Astrocyte (in vitro differentiated cells and primary cell): Measurements from ENCODE around the gene UBE2QL1. TPM values are rescaled to one million over a fixed set of nuclear protein-coding genes. Genes with fewer than 3 reads are reported as not detected.

Experiments
- DNase-seq: peaks from one replicate; pipeline ENCODE4 v3.0.0-alpha.2; 2010; ENCODE audit warnings: low read depth
- FAIRE-seq: peaks from 2 replicates; lab custom pipeline; 2011; peaks lifted over from hg19 to GRCh38; lab: Jason Lieb, UNC
- H2AFZ ChIP-seq: 2 replicates; pipeline ENCODE4 v1.6.0; 2012; ENCODE audit warnings: low read depth, low read length, inconsistent platforms
- H3K27ac ChIP-seq: 2 replicates; pipeline ENCODE4 v1.5.1; 2011; ENCODE audit warnings: low read depth, low read length, inconsistent platforms
- H3K27me3 ChIP-seq: 2 replicates; pipeline ENCODE4 v1.6.0; 2011; ENCODE audit warnings: low read length, inconsistent platforms; ENCODE audit not compliant: insufficient read depth
- H3K36me3 ChIP-seq: 2 replicates; pipeline ENCODE4 v1.5.1; 2011; ENCODE audit warnings: low read length, inconsistent platforms; ENCODE audit not compliant: insufficient read depth
- H3K4me1 ChIP-seq: 2 replicates; pipeline ENCODE4 v1.5.1; 2011; ENCODE audit warnings: low read length, inconsistent platforms; ENCODE audit not compliant: insufficient read depth
- H3K4me2 ChIP-seq: 2 replicates; pipeline ENCODE4 v1.6.0; 2012; ENCODE audit warnings: low read length, inconsistent platforms
- H3K4me3 ChIP-seq: 2 replicates; pipeline ENCODE4 v1.5.1; 2011; ENCODE audit warnings: low read depth, mild to moderate bottlenecking, low read length, inconsistent platforms; ENCODE audit not compliant: insufficient read depth
- H3K79me2 ChIP-seq: 2 replicates; pipeline ENCODE4 v1.6.0; 2012; ENCODE audit warnings: mild to moderate bottlenecking, low read length, inconsistent platforms; ENCODE audit not compliant: insufficient read depth
- H3K9ac ChIP-seq: 2 replicates; pipeline ENCODE4 v1.6.0; 2012; ENCODE audit warnings: mild to moderate bottlenecking, low read length, inconsistent platforms
- H3K9me3 ChIP-seq: 2 replicates; pipeline ENCODE4 v1.5.1; 2012; ENCODE audit warnings: low read depth, mild to moderate bottlenecking, low read length, inconsistent platforms; ENCODE audit not compliant: insufficient read depth
- H4K20me1 ChIP-seq: 2 replicates; pipeline ENCODE4 v1.6.0; 2012; ENCODE audit warnings: low read length, inconsistent platforms; ENCODE audit not compliant: insufficient read depth
- H3K27ac Mint-ChIP-seq: one replicate; pipeline ENCODE4 v1.8.0; 2021; ENCODE audit warnings: mild to moderate bottlenecking, mixed read lengths; ENCODE audit not compliant: unreplicated experiment
- H3K27me3 Mint-ChIP-seq: one replicate; pipeline ENCODE4 v1.8.0; 2021; ENCODE audit warnings: low read depth, mixed read lengths; ENCODE audit not compliant: unreplicated experiment
- H3K36me3 Mint-ChIP-seq: one replicate; pipeline ENCODE4 v1.8.0; 2021; ENCODE audit warnings: low read depth, mixed read lengths; ENCODE audit not compliant: unreplicated experiment
- H3K4me1 Mint-ChIP-seq: one replicate; pipeline ENCODE4 v1.8.0; 2021; ENCODE audit warnings: low read depth, mixed read lengths; ENCODE audit not compliant: unreplicated experiment
- H3K4me3 Mint-ChIP-seq: one replicate; pipeline ENCODE4 v1.8.0; 2021; ENCODE audit warnings: mild to moderate bottlenecking, moderate library complexity, mixed read lengths; ENCODE audit not compliant: unreplicated experiment
- H3K9me3 Mint-ChIP-seq: one replicate; pipeline ENCODE4 v1.8.0; 2021; ENCODE audit warnings: mild to moderate bottlenecking, mixed read lengths; ENCODE audit not compliant: unreplicated experiment
- CTCF ChIP-seq: IDR thresholded peaks from 2 replicates; pipeline ENCODE4 v1.5.1; 2011; ENCODE audit warnings: low read depth, mild to moderate bottlenecking, inconsistent platforms, low read length, moderate library complexity; ENCODE audit not compliant: insufficient read depth
- EZH2 ChIP-seq: IDR thresholded peaks from 2 replicates; pipeline ENCODE4 v1.6.1; 2012; ENCODE audit warnings: mild to moderate bottlenecking, low read length, inconsistent platforms; ENCODE audit not compliant: insufficient read depth
- total RNA-seq: library from RNA; stranded (reverse); gene quantifications from 2 replicates; pipeline ENCODE4 v1.2.1, GENCODE V29; 2021

UBE2QL1 gene
- total RNA-seq, 1 donor from 2014 or later, result 0.50 TPM

DNA sequence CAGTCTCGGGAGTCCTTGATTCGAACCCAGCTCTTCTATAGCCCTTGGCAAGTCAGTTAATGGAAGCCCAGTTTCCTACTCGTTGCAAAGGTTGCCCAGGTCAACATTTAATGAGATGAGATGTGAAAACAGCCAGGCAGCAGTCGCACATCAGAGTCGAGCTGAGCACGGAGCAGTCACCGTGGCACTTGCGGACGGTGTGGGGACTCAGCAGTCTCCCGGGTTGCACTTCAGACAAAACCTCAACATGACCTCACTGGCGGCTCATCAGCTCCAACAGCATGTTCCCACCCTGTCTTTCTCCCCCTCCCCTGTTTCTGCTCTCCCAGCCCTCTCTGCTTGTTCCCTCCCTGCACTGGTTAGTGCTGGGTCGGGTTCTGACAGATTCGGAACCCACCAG lies 35.8 kb downstream of the UBE2QL1 start:
- H3K9me3 ChIP-seq, result no peaks in the 10 kb centered on the region
- no peak overlapping the region for H3K9ac ChIP-seq
- H3K79me2 ChIP-seq, result no peaks in the 10 kb centered on the region
- FAIRE-seq, result no peak
- Mint-ChIP-seq H3K4me3 (no peak overlapping the region), H3K27me3 (peaks cover 21% of the 10 kb centered on the region), H3K27ac (no peak overlapping the region), H3K36me3 (peaks cover 3% of the 10 kb centered on the region), H3K9me3 (no peaks in the 10 kb centered on the region), H3K4me1 (peaks cover 6% of the 10 kb centered on the region)
- H3K4me2 ChIP-seq, result no peak overlapping the region
- no peak overlapping the region for H2AFZ ChIP-seq
- H3K4me1 ChIP-seq, result no peaks in the 10 kb centered on the region
- H3K36me3 ChIP-seq, result no peaks in the 10 kb centered on the region
- no peak overlapping the region for H3K4me3 ChIP-seq
- H3K27ac ChIP-seq, result no peak overlapping the region
- H3K27me3 ChIP-seq, result no peaks in the 10 kb centered on the region
- no peak for TF ChIP-seq EZH2
- TF ChIP-seq CTCF, result no peak
- H4K20me1 ChIP-seq, result no peaks in the 10 kb centered on the region
- DNase-seq, result no peak

DNA sequence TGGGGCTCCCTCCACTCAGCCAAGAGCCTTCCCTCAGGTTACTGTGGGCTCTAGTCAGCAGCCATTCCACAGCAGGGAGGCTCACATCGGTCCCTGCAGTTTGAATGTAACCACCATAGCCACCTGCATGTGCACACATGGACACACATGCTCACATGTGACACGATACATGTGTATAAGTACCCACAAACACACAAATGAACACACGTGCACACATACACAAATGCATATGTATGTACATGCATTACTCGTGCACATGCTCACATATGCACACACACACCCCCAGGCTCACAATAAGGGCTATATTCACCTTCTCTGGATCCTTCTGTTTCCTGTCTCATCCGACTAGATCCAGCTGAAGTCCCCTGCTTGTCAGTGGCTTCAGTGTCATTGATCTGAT lies 36.2 kb downstream of the UBE2QL1 start:
- no peak overlapping the region for H3K4me3 Mint-ChIP-seq
- H3K36me3 Mint-ChIP-seq, result peaks cover 3% of the 10 kb centered on the region
- peaks cover 23% of the 10 kb centered on the region for H3K27me3 Mint-ChIP-seq
- H4K20me1 ChIP-seq, result no peaks in the 10 kb centered on the region
- no peaks in the 10 kb centered on the region for H3K36me3 ChIP-seq
- no peaks in the 10 kb centered on the region for H3K9me3 Mint-ChIP-seq
- H3K4me3 ChIP-seq, result no peak overlapping the region
- no peak overlapping the region for H3K4me2 ChIP-seq
- H3K79me2 ChIP-seq, result no peaks in the 10 kb centered on the region
- no peak for DNase-seq
- H3K4me1 ChIP-seq, result no peaks in the 10 kb centered on the region
- no peaks in the 10 kb centered on the region for H3K9me3 ChIP-seq
- FAIRE-seq, result no peak
- no peak overlapping the region for H3K27ac ChIP-seq
- peaks cover 6% of the 10 kb centered on the region for H3K4me1 Mint-ChIP-seq
- TF ChIP-seq EZH2 (no peak), CTCF (no peak)
- H3K27me3 ChIP-seq, result no peaks in the 10 kb centered on the region
- no peak overlapping the region for H2AFZ ChIP-seq
- H3K9ac ChIP-seq, result no peak overlapping the region
- H3K27ac Mint-ChIP-seq, result no peak overlapping the region

DNA sequence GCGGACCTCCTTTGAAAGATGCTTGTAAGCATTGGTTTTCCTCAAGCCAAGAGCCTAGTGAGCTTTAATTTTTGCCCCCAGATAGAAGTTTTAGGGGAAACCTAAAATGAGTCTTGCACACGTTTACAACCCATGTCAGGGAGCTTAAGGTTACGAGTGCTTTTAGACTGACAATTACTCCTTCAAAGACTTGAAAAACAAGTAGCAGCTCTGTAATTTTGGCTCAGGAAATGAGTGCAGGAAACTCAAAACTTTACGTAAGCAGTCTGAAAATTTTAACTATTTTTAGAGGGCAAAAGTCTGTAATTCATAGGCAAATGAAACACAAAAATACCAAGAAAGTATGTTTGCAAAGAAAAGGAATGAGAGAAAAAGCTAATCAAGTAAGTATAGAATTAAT lies 36.8 kb downstream of the UBE2QL1 start:
- Histone ChIP-seq H3K27me3 (no peaks in the 10 kb centered on the region), H4K20me1 (no peaks in the 10 kb centered on the region), H3K4me2 (no peak overlapping the region), H3K36me3 (no peaks in the 10 kb centered on the region), H3K27ac (no peak overlapping the region), H3K9me3 (no peaks in the 10 kb centered on the region), H3K9ac (no peak overlapping the region), H2AFZ (no peak overlapping the region), H3K79me2 (no peaks in the 10 kb centered on the region), H3K4me1 (no peaks in the 10 kb centered on the region), H3K4me3 (no peak overlapping the region)
- Mint-ChIP-seq H3K36me3 (peaks cover 3% of the 10 kb centered on the region), H3K27me3 (peaks cover 24% of the 10 kb centered on the region), H3K9me3 (no peaks in the 10 kb centered on the region), H3K4me1 (peaks cover 6% of the 10 kb centered on the region), H3K4me3 (no peak overlapping the region), H3K27ac (no peak overlapping the region)
- FAIRE-seq (no peak), DNase-seq (no peak)
- TF ChIP-seq EZH2 (no peak), CTCF (no peak)
